ENCODE measurements around the gene GRIP2. TPM values are rescaled to one million over a fixed set of nuclear protein-coding genes. Genes with fewer than 3 reads are reported as not detected.
A peak's percentile ranks its signal among the peaks of the same experiment; 100 is the strongest.

The GRIP2 gene
- total RNA-seq, 1 experiment from 2014 or later = 4.5 TPM

- Histone ChIP-seq H3K27me3 (replicated peaks; ENCODE audit: control insufficient read depth, insufficient read depth, low read length) (no peaks in the 10 kb centered on the region), H3K36me3 (ENCODE audit: control insufficient read depth, insufficient read depth, low read length) (no peaks in the 10 kb centered on the region), H3K9me3 (no peaks in the 10 kb centered on the region), H3K4me3 (ENCODE audit: low read depth, low read length) (no peak overlapping the region), H3K4me1 (no peaks in the 10 kb centered on the region)
- POLR2A ChIA-PET = no interaction called here
- CTCF ChIA-PET = no interaction called here
- Mint-ChIP-seq H3K27me3 (ENCODE audit: insufficient read depth, unreplicated experiment) (no peaks in the 10 kb centered on the region), H3K36me3 (ENCODE audit: insufficient read depth, unreplicated experiment) (no peaks in the 10 kb centered on the region), H3K4me3 (ENCODE audit: unreplicated experiment) (no peak overlapping the region), H3K4me1 (ENCODE audit: low read depth, unreplicated experiment) (no peaks in the 10 kb centered on the region), H3K9me3 (ENCODE audit: unreplicated experiment) (no peaks in the 10 kb centered on the region), H3K27ac (ENCODE audit: unreplicated experiment) (no peak overlapping the region)
- BruUV-seq (replicated peaks) = no TSS peak
- DNase-seq = peak; percentile 35 to 68
- TF ChIP-seq, protein P1, sequence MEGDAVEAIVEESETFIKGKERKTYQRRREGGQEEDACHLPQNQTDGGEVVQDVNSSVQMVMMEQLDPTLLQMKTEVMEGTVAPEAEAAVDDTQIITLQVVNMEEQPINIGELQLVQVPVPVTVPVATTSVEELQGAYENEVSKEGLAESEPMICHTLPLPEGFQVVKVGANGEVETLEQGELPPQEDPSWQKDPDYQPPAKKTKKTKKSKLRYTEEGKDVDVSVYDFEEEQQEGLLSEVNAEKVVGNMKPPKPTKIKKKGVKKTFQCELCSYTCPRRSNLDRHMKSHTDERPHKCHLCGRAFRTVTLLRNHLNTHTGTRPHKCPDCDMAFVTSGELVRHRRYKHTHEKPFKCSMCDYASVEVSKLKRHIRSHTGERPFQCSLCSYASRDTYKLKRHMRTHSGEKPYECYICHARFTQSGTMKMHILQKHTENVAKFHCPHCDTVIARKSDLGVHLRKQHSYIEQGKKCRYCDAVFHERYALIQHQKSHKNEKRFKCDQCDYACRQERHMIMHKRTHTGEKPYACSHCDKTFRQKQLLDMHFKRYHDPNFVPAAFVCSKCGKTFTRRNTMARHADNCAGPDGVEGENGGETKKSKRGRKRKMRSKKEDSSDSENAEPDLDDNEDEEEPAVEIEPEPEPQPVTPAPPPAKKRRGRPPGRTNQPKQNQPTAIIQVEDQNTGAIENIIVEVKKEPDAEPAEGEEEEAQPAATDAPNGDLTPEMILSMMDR (IDR thresholded peaks at IDR 0.05; ENCODE audit: insufficient read depth in 1 of 2, low read depth in 1 of 2, low read length in 1 of 2, severe bottlenecking in 1 of 2, unreplicated experiment in 1 of 2) = no peak
- intact Hi-C loops (cut with micrococcal nuclease; ENCODE audit: unreplicated experiment) = no loop called here
These were observed 2.3 kb downstream of the GRIP2 start for GRCh38 chr3:14537590-14538450.

- Histone ChIP-seq H3K27me3 (replicated peaks; ENCODE audit: control insufficient read depth, insufficient read depth, low read length) (no peaks in the 10 kb centered on the region), H3K4me1 (no peaks in the 10 kb centered on the region), H3K9me3 (no peaks in the 10 kb centered on the region), H3K4me3 (ENCODE audit: low read depth, low read length) (no peak overlapping the region), H3K36me3 (ENCODE audit: control insufficient read depth, insufficient read depth, low read length) (no peaks in the 10 kb centered on the region)
- Mint-ChIP-seq H3K9me3 (ENCODE audit: unreplicated experiment) (no peaks in the 10 kb centered on the region), H3K4me1 (ENCODE audit: low read depth, unreplicated experiment) (no peaks in the 10 kb centered on the region), H3K36me3 (ENCODE audit: insufficient read depth, unreplicated experiment) (no peaks in the 10 kb centered on the region), H3K4me3 (ENCODE audit: unreplicated experiment) (no peak overlapping the region), H3K27me3 (ENCODE audit: insufficient read depth, unreplicated experiment) (no peaks in the 10 kb centered on the region), H3K27ac (ENCODE audit: unreplicated experiment) (no peak overlapping the region)
- BruUV-seq (replicated peaks) = no TSS peak
- ChIA-PET CTCF (no interaction called here), POLR2A (no interaction called here)
- DNase-seq = no peak
- intact Hi-C loops (cut with micrococcal nuclease; ENCODE audit: unreplicated experiment) = no loop called here
- TF ChIP-seq, protein P1 (IDR thresholded peaks at IDR 0.05; ENCODE audit: insufficient read depth in 1 of 2, low read depth in 1 of 2, low read length in 1 of 2, severe bottlenecking in 1 of 2, unreplicated experiment in 1 of 2) = no peak
These were observed 3.1 kb downstream of the GRIP2 start for GRCh38 chr3:14536837-14537589.

DNA sequence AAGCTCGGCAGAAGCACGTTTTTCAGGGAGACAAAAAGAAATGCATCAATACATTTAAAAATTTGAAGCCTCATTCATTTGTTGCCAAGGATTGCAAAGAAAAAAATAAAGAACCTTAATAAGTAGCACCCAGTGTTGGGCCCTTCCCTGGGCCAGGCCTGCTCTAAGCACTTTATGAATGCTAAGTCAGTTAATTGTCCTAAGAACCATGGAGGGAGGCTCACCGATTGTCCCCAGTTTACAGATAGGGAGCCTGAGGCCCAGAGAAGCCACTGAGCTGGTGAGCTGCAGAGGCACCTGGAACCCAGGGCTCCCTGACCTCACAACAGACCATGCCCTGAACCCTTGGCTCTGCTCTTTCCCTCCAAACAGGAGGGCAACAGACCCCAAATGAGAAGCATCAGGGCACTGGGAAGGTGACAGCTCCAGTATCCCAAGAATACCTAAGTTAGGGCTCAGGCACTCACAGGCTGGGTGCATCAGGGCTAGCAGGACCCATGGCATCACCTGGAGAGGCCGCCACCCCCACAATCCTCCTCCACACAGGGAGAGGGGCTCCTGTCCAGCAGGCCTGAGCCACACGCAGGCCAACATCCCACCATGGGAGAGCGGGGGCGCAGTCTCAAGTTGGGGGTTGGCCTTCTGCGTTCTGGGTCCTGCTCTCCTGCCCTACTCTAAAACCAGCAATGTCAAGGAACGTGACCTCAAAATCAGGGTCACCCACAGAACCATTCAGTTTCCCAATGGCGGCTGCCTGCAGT, 3.9 kb downstream of the GRIP2 start:
- no peak overlapping the region for H3K4me3 ChIP-seq (ENCODE audit: low read depth, low read length)
- Mint-ChIP-seq H3K4me3 (ENCODE audit: unreplicated experiment) (no peak overlapping the region), H3K9me3 (ENCODE audit: unreplicated experiment) (no peaks in the 10 kb centered on the region), H3K27me3 (ENCODE audit: insufficient read depth, unreplicated experiment) (no peaks in the 10 kb centered on the region), H3K4me1 (ENCODE audit: low read depth, unreplicated experiment) (no peaks in the 10 kb centered on the region), H3K27ac (ENCODE audit: unreplicated experiment) (no peak overlapping the region), H3K36me3 (ENCODE audit: insufficient read depth, unreplicated experiment) (no peaks in the 10 kb centered on the region)
- no peak for DNase-seq
- intact Hi-C loops (cut with micrococcal nuclease; ENCODE audit: unreplicated experiment) = no loop called here
- POLR2A ChIA-PET = no interaction called here
- H3K9me3 ChIP-seq = no peaks in the 10 kb centered on the region
- no peaks in the 10 kb centered on the region for H3K27me3 ChIP-seq (replicated peaks; ENCODE audit: control insufficient read depth, insufficient read depth, low read length)
- CTCF ChIA-PET = no interaction called here
- H3K36me3 ChIP-seq (ENCODE audit: control insufficient read depth, insufficient read depth, low read length) = no peaks in the 10 kb centered on the region
- no TSS peak for BruUV-seq (replicated peaks)
- TF ChIP-seq, protein P1 (IDR thresholded peaks at IDR 0.05; ENCODE audit: insufficient read depth in 1 of 2, low read depth in 1 of 2, low read length in 1 of 2, severe bottlenecking in 1 of 2, unreplicated experiment in 1 of 2) = no peak
- no peaks in the 10 kb centered on the region for H3K4me1 ChIP-seq
